GM12878 (cell line): ENCODE data around the gene UBE2O. TPM values are rescaled to one million over a fixed set of nuclear protein-coding genes. Genes with fewer than 3 reads are reported as not detected.

Experiments used
- ATF7 ChIP-seq: fragments of 450-650 bp; IDR thresholded peaks from 2 replicates; pipeline ENCODE4 v1.6.1; 2016; ENCODE audit warnings: low read depth, mild to moderate bottlenecking
- EP300 ChIP-seq, 2 experiments: fragments of 150-350 bp in 1 of 2; IDR thresholded peaks; 2 replicates each; pipeline ENCODE4 v1.6.1; 2011 to 2012; ENCODE audit warnings: low read depth in 2 of 2, low read length in 2 of 2, borderline replicate concordance in 1 of 2, improper control_type of control experiment in 1 of 2, inconsistent platforms in 1 of 2; ENCODE audit not compliant: control insufficient read depth in 1 of 2
- HSF1 ChIP-seq: fragments of 150-350 bp; IDR thresholded peaks from 2 replicates; pipeline ENCODE4 v1.6.1; 2014; ENCODE audit warnings: mild to moderate bottlenecking, low read depth, low read length
- NBN ChIP-seq: fragments of 450-650 bp; IDR thresholded peaks from 2 replicates; pipeline ENCODE4 v1.6.1; 2016
- NFIC ChIP-seq: IDR thresholded peaks from 2 replicates; pipeline ENCODE4 v1.6.1; 2012; ENCODE audit warnings: low read depth, mild to moderate bottlenecking, inconsistent platforms, low read length, moderate library complexity
- NFXL1 ChIP-seq: fragments of 450-650 bp; IDR thresholded peaks from 2 replicates; pipeline ENCODE4 v1.6.1; 2017; ENCODE audit warnings: antibody characterized with exemption, mild to moderate bottlenecking, borderline replicate concordance
- NR2C2 ChIP-seq: IDR thresholded peaks from 2 replicates; pipeline ENCODE4 v1.6.1; 2011; ENCODE audit warnings: borderline replicate concordance, low read depth; ENCODE audit not compliant: control insufficient read depth, insufficient read length
- PAX5 ChIP-seq: IDR thresholded peaks from 2 replicates; pipeline ENCODE4 v1.6.1; 2011; ENCODE audit warnings: low read depth, low read length, borderline replicate concordance
- PBX3 ChIP-seq: IDR thresholded peaks from 2 replicates; pipeline ENCODE4 v1.6.1; 2011; ENCODE audit warnings: mild to moderate bottlenecking, low read depth, low read length, moderate library complexity; ENCODE audit not compliant: insufficient replicate concordance
- RCOR1 ChIP-seq: conservative IDR thresholded peaks from 2 replicates; pipeline ENCODE4 v1.6.1; 2012; ENCODE audit warnings: low read depth, low read length, improper control_type of control experiment
- REST ChIP-seq: IDR thresholded peaks from 2 replicates; pipeline ENCODE4 v1.6.1; 2012; ENCODE audit warnings: mild to moderate bottlenecking, low read depth, low read length
- STAT3 ChIP-seq: IDR thresholded peaks from 2 replicates; pipeline ENCODE4 v1.6.1; 2011; ENCODE audit warnings: low read depth, low read length, improper control_type of control experiment
- YBX1 ChIP-seq: fragments of 450-650 bp; IDR thresholded peaks from 2 replicates; pipeline ENCODE4 v1.6.1; 2016; ENCODE audit warnings: antibody characterized with exemption
- ZNF622 ChIP-seq: fragments of 450-650 bp; IDR thresholded peaks from 2 replicates; pipeline ENCODE4 v1.6.1; 2017; ENCODE audit warnings: mild to moderate bottlenecking, inconsistent platforms
- ZNF687 ChIP-seq: fragments of 450-650 bp; IDR thresholded peaks from 2 replicates; pipeline ENCODE4 v1.6.1; 2017; ENCODE audit warnings: mild to moderate bottlenecking, moderate library complexity
- polyA plus RNA-seq, 11 experiments: library from polyadenylated mRNA; depleted of rRNA in 4 of 11; unstranded in 6 of 11; stranded (reverse) in 5 of 11; fragments of >200 nt; fragmentation: Nextera tagmentation in 4 of 11; fragmentation: Illumina TruSeq in 1 of 11; extraction: Ambion mirVana in 4 of 11; extraction: Trizol in 1 of 11; gene quantifications; 1 replicate in 1 of 11; 2 replicates in 10 of 11; pipeline versions ENCODE4 v1.2.1 to v1.2.3, GENCODE V29; 2011 to 2016; ENCODE audit warnings: inconsistent platforms in 2 of 11, missing spikeins in 2 of 11, low read depth in 1 of 11
- total RNA-seq, 4 experiments: library from RNA; depleted of rRNA in 3 of 4; stranded (reverse); fragments of >200 nt in 3 of 4; fragmentation: Illumina TruSeq in 1 of 4; extraction: Trizol in 1 of 4; gene quantifications; 2 replicates each; pipeline versions ENCODE4 v1.2.1 to v1.2.3, GENCODE V29; 2013 to 2021

The UBE2O gene
- total and polyA plus RNA-seq, 10 of the 15 experiments (the other 5 are each of a cell fraction or from before 2014, with no cell fraction given): 2.1 to 39.0 (median 14.1) TPM

- TF ChIP-seq EP300 (IDR thresholded peaks at IDR 0.05; ENCODE audit: borderline replicate concordance in 1 of 2, control insufficient read depth in 1 of 2, low read depth in 2 of 2, low read length in 2 of 2): peak in 1 of 2 experiments; percentile 42; a peak in 1 of 4 replicates
- TF ChIP-seq NR2C2: no peak
- TF ChIP-seq NFIC: no peak
- no peak for TF ChIP-seq REST
- TF ChIP-seq ZNF622: no peak
- TF ChIP-seq STAT3: no peak
- TF ChIP-seq PBX3: no peak
- TF ChIP-seq RCOR1: no peak
- peak; percentile 26; the same call in 1 of the 2 replicates for TF ChIP-seq NBN
- peak; percentile 48; the same call in 1 of the 2 replicates for TF ChIP-seq PAX5
- TF ChIP-seq NFXL1: no peak
- no peak for TF ChIP-seq ATF7
- 0 out of 2 replicates have a peak, but pooled peaks have one; percentile 32 for TF ChIP-seq ZNF687
- TF ChIP-seq HSF1: no peak
- TF ChIP-seq YBX1: no peak
These were observed 39.4 kb upstream of the UBE2O start (continued) for GRCh38 chr17:76492123-76492988.
